MM.1S (cell line): ENCODE data around the gene SH3GLB1.
"Not testable (repeated sequence)": the region's sequence is repeated elsewhere in the genome, so short reads cannot be mapped to it uniquely, and the experiment has no call there.

Experiments
- DNase-seq: peaks from one replicate; pipeline ENCODE4 v3.0.0-alpha.2; 2015
- H2AFZ ChIP-seq: fragments of 300-600 bp; sonication (generic); 2 replicates; pipeline ENCODE4 v1.6.0; 2016; ENCODE audit warnings: antibody characterized with exemption, low read length
- H3F3A ChIP-seq: fragments of 300-600 bp; sonication (generic); 2 replicates; pipeline ENCODE4 v1.6.1; 2016; ENCODE audit warnings: mild to moderate bottlenecking, antibody characterized with exemption, low read length, moderate library complexity, mixed read lengths; ENCODE audit not compliant: insufficient read depth
- H3K27ac ChIP-seq: fragments of 300-600 bp; sonication (generic); 2 replicates; pipeline ENCODE4 v1.5.1; 2016; ENCODE audit warnings: mild to moderate bottlenecking, low read length
- H3K27me3 ChIP-seq: fragments of 300-600 bp; sonication (generic); replicated peaks from 2 replicates; pipeline ENCODE4 v1.6.0; 2016; ENCODE audit warnings: low read length; ENCODE audit not compliant: insufficient read depth
- H3K36me3 ChIP-seq: fragments of 300-600 bp; sonication (generic); replicated peaks from 2 replicates; pipeline ENCODE4 v1.6.1; 2016; ENCODE audit warnings: mild to moderate bottlenecking, low read length, mixed read lengths; ENCODE audit not compliant: insufficient read depth
- H3K4me1 ChIP-seq: fragments of 300-600 bp; sonication (generic); 2 replicates; pipeline ENCODE4 v1.6.1; 2016; ENCODE audit warnings: low read length, mixed read lengths
- H3K4me2 ChIP-seq: fragments of 300-600 bp; sonication (generic); 2 replicates; pipeline ENCODE4 v1.6.0; 2016; ENCODE audit warnings: low read depth, low read length
- H3K4me3 ChIP-seq: fragments of 300-600 bp; sonication (generic); 2 replicates; pipeline ENCODE4 v1.5.1; 2016; ENCODE audit warnings: low read length, mixed read lengths
- H3K79me2 ChIP-seq: fragments of 300-600 bp; sonication (generic); 2 replicates; pipeline ENCODE4 v1.6.1; 2016; ENCODE audit warnings: mixed run types, low read length, mixed read lengths
- H3K9ac ChIP-seq: fragments of 300-600 bp; sonication (generic); 2 replicates; pipeline ENCODE4 v1.6.1; 2016; ENCODE audit warnings: low read length, mixed read lengths
- H3K9me2 ChIP-seq: fragments of 300-600 bp; sonication (generic); replicated peaks from 2 replicates; pipeline ENCODE4 v1.6.1; 2016; ENCODE audit warnings: mild to moderate bottlenecking, low read length, mixed read lengths; ENCODE audit not compliant: insufficient read depth
- H3K9me3 ChIP-seq: fragments of 300-600 bp; sonication (generic); replicated peaks from 2 replicates; pipeline ENCODE4 v1.6.1; 2016; ENCODE audit warnings: mild to moderate bottlenecking, low read length, mixed read lengths; ENCODE audit not compliant: insufficient read depth
- H4K20me1 ChIP-seq: fragments of 300-600 bp; sonication (generic); 2 replicates; pipeline ENCODE4 v1.6.1; 2016; ENCODE audit warnings: mild to moderate bottlenecking, low read length, moderate library complexity, mixed read lengths; ENCODE audit not compliant: insufficient read depth
- CTCF ChIP-seq: fragments of 300-600 bp; sonication (generic); IDR thresholded peaks from 2 replicates; pipeline ENCODE4 v1.5.1; 2016; ENCODE audit warnings: antibody characterized with exemption, low read length, mixed read lengths
- EZH2 ChIP-seq: fragments of 300-600 bp; sonication (generic); optimal IDR thresholded peaks from 2 replicates; pipeline ENCODE3; 2017; ENCODE audit warnings: low read depth, mild to moderate bottlenecking, antibody characterized with exemption, low read length, mixed read lengths
- EZH2phosphoT487 ChIP-seq: fragments of 300-600 bp; sonication (generic); IDR thresholded peaks from 2 replicates; pipeline ENCODE4 v1.6.1; 2018; ENCODE audit warnings: antibody characterized with exemption, low read length

SH3GLB1 gene

GRCh38 chr1:86704458-86704971 lies at the start of gene SH3GLB1:
TSS of gene SH3GLB1 (plus strand) at chr1:86704576. CDS start at chr1:86704900, 324 bp downstream.
- H3K36me3 ChIP-seq: peaks cover 2% of the 10 kb centered on the region; the same call in 1 of the 2 replicates
- H3K27me3 ChIP-seq: no peaks in the 10 kb centered on the region; the same call in 1 of the 2 replicates
- 0 out of 2 replicates have a peak, but pooled peaks cover 3% of the 10 kb centered on the region for H4K20me1 ChIP-seq
- H3K27ac ChIP-seq: peak within 1 kb of the TSS; percentile 95
- H3K4me1 ChIP-seq: 0 out of 2 replicates have a peak, but pooled peaks cover 14% of the 10 kb centered on the region
- H3K4me2 ChIP-seq: peak within 1 kb of the TSS; percentile 92
- TF ChIP-seq EZH2 (no peak), CTCF (peak; percentile 75)
- peaks cover 14% of the 10 kb centered on the region for H3F3A ChIP-seq
- H3K9ac ChIP-seq: peak within 1 kb of the TSS; percentile 71
- peak within 1 kb of the TSS; percentile 74 for H2AFZ ChIP-seq
- H3K9me3 ChIP-seq: no peaks in the 10 kb centered on the region
- H3K79me2 ChIP-seq: peaks cover 46% of the 10 kb centered on the region
- peak within 1 kb of the TSS; percentile 85 for H3K4me3 ChIP-seq
- peak; percentile 90 for DNase-seq
- no peaks in the 10 kb centered on the region for H3K9me2 ChIP-seq

GRCh38 chr1:86658381-86658780 lies 46.0 kb upstream of the SH3GLB1 start:
- H3F3A ChIP-seq, H3K27me3 ChIP-seq, H3K36me3 ChIP-seq, H3K9me3 ChIP-seq, H3K27ac ChIP-seq, H3K9ac ChIP-seq, H3K4me3 ChIP-seq, H4K20me1 ChIP-seq, H3K4me2 ChIP-seq, DNase-seq, H3K9me2 ChIP-seq, H3K79me2 ChIP-seq, H2AFZ ChIP-seq, H3K4me1 ChIP-seq: not testable (repeated sequence)

GRCh38 chr1:86666368-86666767 lies 38.0 kb upstream of the SH3GLB1 start:
- DNase-seq: no peak
- Histone ChIP-seq H3K4me3 (no peak overlapping the region), H4K20me1 (no peaks in the 10 kb centered on the region), H3K9ac (no peak overlapping the region), H3K4me1 (no peaks in the 10 kb centered on the region), H3K79me2 (no peaks in the 10 kb centered on the region), H3F3A (no peaks in the 10 kb centered on the region), H3K9me3 (no peaks in the 10 kb centered on the region), H3K4me2 (no peak overlapping the region), H2AFZ (no peak overlapping the region), H3K9me2 (no peaks in the 10 kb centered on the region), H3K27ac (no peak overlapping the region), H3K36me3 (no peaks in the 10 kb centered on the region), H3K27me3 (no peaks in the 10 kb centered on the region)
- TF ChIP-seq CTCF: no peak
- no peak for TF ChIP-seq EZH2phosphoT487
- TF ChIP-seq EZH2: no peak

- Histone ChIP-seq H3K4me1 (no peaks in the 10 kb centered on the region), H3K9me2 (no peaks in the 10 kb centered on the region), H3K27me3 (no peaks in the 10 kb centered on the region), H3K4me3 (no peak overlapping the region), H3F3A (no peaks in the 10 kb centered on the region), H3K9ac (no peak overlapping the region), H2AFZ (no peak overlapping the region), H3K79me2 (no peaks in the 10 kb centered on the region), H3K36me3 (no peaks in the 10 kb centered on the region), H3K4me2 (no peak overlapping the region), H3K27ac (no peak overlapping the region), H3K9me3 (no peaks in the 10 kb centered on the region), H4K20me1 (no peaks in the 10 kb centered on the region)
- TF ChIP-seq EZH2 (no peak), CTCF (0 out of 2 replicates have a peak, but pooled peaks have one; percentile 8)
- DNase-seq: no peak
Observed at GRCh38 chr1:86687595-86687994, 16.8 kb upstream of the SH3GLB1 start.
